HG03066 (cell line): ENCODE measurements around the gene SHISA8.
"Not testable (repeated sequence)": the region's sequence is repeated elsewhere in the genome, so short reads cannot be mapped to it uniquely, and the experiment has no call there.

Experiments used
- ATAC-seq: cut with Tn5 transposase; IDR thresholded peaks from one replicate; pipeline ENCODE4 v1.9.1; 2021; ENCODE audit warnings: low read depth; ENCODE audit not compliant: unreplicated experiment

SHISA8 gene

DNA sequence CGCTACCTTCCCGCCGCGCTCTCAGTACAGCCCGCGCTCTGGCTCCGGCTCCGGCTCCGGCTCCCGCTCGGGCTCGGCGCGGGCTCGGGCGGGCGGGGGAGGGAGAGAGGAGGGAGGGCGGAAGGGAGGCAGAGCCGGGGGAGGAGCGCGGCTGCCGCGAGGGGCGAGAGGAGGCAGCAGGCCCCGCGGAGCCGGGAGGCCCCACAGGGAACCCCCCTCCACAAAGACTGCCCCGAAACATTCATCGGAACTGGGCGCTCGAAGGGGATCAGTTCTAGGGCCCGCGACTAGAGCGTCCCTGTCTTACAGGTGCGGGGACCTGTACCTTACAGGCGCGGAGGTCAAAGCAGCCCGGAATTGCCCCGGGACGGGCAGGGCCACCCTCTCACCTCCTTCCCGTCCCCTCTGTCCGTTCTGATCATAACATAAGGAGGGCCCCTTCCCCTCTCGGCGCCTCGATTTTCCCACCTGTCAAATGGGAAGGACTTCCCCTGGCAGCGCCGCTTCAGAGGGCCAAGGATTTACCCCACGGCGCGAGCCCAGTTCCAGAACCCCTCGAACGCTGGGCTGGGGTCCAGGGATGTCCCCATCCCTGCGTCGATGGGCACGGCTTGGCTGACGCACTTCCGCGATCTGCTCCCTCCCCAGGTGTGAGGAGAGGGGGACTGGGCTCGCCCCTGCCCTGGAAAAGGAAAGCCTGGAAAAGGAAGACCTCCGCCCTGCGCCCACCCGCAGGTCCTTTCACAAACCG lies at the start of gene SHISA8:
Gene SHISA8 (minus strand): TSS at position 40 of the 751 bp plus-strand sequence. CDS start 407 bp downstream, outside the sequence.
- peak; percentile 27 for ATAC-seq

DNA sequence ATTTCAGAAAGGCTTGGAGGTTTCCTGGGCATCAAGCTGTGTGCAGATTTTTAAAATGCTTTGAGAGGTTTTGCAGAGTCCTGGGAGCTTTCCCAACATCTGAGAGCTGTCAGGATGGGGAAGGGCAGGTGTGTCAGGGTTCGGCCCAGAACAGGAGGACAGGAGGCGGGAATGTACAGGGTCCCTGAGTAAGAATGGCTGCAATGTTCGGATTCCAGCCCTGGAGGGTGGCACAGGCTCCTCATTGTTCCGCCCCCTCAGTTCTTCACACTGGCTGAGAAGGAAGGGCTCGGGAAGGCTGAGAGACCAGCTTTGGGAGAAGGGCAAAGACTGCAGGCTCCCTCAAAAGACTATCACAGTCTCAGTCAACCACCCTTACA lies 49.2 kb upstream of the SHISA8 start:
- no peak for ATAC-seq

DNA sequence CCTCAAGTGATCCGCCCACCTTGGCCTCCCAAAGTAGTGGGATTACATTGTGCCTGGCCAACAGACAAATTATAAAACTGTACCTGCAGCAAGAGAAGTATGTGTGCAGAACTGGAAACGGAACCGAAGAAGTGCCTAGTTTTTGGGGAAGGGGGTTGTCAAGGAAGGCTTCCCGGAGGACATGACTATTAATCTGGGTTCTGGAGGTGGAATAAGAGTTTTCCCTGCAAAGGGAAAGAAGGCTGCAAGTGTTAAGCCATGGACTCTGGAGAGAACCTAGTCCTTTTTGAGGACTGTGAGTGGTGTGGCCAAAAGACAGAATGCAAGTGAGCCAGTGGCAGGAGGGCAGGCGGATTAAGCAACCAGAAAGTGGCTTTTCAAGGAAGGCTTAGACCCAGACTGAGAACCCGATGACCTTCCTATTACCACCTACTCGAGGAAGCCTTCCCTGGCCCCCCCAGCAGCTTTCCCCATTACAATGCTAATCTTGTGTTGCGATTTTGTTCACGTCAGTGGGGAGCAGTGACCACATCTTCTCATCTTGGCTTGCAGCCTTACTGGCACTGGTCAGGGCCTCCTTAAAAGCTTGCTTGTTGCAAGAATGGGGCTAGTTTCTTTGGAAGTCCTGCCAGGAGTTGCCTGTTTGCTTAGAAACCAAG lies 48.7 kb upstream of the SHISA8 start:
- ATAC-seq: no peak

DNA sequence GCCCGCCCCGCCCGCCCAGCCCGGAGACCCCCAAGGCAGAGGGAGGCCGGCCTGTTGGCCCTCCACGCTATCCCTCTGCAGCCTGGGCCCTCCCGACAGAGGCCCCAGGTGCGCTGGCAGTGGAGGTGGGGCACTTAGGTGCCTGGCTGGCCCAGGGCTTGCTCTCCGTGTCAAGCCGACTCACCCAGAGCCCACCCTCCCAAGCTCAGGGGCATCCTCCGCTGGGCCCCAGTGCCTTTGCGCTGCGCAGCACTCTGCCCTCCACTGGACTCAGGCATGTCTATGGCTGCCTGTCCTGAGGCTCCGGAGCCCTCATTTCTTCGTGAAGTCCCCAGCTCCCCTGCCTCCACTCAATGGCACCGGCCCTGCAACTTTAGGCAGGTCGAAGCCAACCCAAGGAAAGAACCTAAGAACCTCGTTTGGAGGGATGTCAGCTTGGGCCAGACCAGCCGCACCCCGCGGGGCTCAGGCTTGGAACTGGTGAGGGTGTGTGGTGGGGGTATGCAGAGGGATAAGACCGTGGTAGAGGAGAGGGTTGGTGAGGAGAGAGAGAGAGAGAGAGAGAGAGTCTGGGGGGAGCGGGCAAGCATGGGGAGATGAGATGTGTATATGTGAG lies 43.2 kb upstream of the SHISA8 start:
- no peak for ATAC-seq

DNA sequence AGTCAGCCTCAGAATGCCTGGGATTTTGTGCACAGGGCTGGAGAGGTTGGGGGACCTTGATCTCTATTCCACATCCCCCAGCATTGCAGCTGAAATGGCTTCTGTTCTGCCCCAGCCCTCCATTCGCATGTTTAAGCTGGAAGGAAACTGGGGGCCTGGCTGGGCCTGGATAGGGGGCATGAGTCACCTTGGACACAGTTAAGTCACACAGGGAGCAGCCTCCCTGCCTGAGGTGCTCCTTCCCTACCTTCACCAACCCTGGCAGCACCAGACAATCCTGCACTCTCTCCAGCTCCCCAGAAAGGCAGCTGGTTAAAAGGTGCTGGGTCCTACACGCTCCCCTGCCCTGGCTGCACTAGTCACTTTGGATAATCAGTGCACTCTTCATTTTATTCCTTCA lies 37.8 kb upstream of the SHISA8 start:
- no peak for ATAC-seq

DNA sequence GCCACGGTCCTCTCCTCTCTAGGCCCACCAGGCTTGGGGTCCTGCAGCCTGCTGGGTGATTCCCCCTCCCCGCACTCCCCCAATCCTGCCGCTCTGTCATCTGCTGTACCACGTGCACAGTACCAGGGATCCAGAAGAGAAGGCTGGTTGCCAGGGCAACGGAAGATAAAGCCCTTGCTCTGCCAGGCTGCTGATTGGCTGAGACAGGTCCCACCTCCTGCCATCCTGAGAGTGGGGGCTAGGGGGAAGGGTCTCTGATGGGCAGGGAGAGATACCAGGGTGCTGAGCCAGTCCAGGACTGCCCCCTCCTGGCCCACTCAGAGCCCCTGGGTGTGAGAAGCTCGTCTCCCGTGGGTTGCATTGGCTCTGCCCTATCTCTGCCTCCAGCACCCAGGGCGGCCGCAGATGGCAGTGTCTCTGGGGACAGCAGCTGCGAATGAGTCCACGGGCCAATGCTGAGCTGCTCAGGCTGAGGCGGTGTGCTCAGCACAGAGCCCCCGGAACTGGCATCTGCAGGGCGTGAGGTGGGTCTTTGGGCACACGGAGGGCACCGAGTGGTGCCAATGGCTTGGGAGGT lies 37.1 kb upstream of the SHISA8 start, which contains the start of gene SMIM45:
Gene SMIM45 (plus strand): TSS at position 253 of the 577 bp plus-strand sequence.
- ATAC-seq: no peak

DNA sequence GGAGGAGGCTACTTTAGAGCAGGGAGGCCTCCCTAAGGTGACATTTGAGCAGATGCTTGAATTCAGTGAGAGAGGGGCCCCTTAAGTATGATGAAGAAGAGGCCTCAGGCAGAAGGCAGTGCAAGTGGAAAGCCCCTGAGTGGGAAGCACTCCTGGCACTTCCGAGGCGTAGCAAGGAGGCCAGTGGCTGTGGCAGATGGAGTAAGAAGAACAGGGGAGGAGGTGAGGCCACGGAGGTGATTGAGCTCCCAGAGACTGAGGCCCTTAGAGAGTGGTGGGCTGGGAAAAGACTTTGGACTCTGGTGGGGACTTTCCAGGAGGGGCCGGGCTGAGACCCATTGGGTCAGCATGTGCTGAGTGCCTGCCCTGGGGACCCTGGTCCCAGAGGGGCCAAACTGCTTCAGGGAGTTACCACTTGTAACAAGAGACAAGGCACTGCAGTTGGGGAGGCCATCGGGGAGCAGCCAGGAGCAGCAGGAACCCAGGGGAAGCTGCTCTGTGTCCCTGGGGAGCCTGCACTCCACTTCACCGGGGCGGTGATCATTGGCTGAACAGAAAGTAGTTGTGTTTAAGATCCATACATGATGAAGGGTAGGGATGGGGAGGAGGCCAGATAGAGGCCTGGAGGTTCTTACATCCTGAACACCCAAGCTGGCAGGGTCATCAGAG lies 34.6 kb upstream of the SHISA8 start:
- no peak for ATAC-seq

DNA sequence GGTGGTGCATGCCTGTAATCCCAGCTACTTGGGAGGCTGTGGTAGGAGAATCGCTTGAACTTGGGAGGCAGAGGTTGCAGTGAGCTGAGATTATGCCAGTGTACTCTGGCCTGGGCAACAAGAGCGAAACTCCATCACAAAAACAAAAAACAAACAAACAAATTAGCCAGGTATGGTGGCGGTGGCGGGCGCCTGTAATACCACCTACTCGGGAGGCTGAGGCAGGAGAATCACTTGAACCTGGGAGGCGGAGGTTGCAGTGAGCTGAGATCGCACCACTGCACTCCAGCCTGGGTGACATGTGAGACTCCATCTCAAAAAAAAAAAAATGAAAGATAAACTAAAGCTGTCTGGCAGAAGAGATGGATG lies 34.0 kb upstream of the SHISA8 start:
- ATAC-seq: not testable (repeated sequence)

DNA sequence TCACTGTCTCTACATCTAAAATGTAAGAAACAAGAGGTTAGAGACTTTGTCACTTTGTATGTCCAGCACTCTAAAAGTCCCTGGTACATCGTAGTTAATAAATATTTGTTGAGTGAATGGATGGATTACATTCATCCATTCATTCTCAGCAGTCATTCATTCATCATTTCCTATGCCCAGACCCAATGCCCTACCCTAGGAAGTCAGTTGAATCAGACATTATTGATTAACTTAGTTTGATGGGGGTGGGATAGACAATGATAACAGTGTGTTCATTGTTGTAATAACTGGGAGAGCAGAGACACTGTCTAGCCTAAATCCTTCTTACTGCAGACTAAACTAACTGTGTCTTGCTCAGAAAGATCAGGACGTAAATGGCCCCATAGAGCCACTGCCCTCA lies 33.3 kb upstream of the SHISA8 start:
- ATAC-seq: no peak

DNA sequence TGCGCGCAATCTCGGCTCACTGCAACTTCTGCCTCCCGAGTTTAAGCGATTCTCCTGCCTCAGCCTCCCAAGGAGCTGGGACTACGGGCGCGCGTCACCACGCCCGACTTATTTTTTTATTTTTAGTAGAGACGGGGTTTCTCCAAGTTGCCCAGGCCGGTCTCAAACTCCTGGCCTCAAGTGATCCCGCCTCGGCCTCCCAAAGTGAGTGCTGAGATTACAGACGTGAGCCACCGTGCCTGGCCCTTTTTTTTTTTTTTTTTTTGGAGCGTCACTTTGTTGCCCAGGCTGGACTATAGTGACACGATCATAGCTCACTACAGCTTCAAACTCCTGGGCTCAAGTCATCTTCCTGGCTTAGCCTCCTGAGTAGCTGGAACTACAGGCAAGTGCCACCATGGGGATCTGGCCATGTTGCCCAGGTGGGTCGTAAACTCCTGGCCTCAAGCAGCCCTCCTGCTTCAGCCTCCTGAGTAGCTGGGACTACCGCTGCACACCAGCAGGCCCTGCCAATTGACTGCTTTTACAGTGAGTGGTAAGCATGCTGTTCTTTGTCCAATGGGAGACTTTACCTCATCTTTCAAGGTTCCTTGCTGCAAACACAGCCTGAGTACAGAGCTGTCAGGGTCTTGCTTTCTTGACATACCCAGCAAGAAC lies 32.7 kb upstream of the SHISA8 start:
- ATAC-seq: no peak

DNA sequence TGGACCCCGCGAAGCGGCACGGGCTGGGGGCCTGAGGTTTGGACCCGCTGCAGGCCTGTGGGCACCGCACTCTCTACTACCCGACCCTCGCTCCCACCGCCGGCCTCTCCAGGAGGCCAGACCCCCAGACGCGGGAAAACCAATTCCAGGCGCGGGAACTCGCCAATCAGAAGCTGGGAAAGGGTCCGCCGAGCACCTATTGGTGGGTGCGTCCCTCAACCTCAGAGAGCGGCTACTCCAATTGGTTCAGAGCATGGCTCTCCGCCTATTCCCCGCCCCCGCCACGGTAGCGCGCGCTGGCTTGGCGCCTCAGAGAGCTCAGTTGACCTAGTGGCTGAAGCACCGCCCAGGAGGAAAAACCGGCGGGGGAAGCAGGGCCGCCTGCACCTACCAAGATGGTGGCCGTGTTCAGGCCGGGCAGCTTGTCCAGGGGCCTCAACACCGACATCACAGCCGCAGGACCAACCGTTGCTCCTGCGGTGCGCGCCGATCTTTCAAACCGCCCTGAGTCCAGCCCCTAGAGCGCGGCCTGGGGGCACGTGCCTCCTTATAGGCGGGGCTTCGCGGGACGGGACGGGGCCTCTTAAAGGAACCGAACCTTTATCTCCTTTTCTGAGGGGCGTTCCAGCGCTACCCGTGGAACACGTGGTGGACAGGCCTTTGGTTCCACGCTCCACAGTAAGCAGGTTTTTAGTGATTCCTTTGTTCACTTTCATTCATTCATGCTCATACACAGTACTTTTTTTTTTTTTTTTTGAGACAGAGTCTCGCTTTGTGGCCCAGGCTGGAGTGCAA lies 32.0 kb upstream of the SHISA8 start, which contains the start of gene CENPM:
Gene CENPM (minus strand): TSS at position 524 of the 795 bp plus-strand sequence. CDS start 76 bp downstream, at position 448.
- ATAC-seq: peak; percentile 87

DNA sequence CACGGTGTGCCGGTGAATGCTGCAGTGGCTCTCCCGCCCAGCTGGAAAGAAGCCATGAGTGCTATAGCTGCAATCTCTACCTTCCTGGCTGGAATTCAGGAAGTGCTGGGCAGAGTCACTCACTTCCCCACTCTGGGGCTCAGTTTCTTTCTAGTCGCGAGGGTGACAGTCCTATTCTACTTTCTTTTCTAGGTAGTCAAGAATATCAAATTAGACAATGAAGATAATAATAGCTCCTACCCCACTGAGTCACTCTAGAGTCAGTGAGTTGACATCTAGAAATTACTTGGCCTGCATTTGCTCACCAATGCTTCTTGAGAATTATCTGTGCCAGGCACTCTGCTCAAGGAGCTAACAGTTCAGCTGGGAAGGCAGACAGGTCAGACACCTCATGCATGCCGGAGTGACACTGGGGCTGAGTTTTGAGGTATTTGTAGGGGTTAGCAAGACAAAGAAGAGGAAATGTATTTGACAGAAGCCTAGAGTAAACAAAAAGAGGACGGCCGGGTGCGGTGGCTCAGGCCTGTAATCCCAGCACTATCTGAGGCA lies 28.9 kb upstream of the SHISA8 start:
- no peak for ATAC-seq

DNA sequence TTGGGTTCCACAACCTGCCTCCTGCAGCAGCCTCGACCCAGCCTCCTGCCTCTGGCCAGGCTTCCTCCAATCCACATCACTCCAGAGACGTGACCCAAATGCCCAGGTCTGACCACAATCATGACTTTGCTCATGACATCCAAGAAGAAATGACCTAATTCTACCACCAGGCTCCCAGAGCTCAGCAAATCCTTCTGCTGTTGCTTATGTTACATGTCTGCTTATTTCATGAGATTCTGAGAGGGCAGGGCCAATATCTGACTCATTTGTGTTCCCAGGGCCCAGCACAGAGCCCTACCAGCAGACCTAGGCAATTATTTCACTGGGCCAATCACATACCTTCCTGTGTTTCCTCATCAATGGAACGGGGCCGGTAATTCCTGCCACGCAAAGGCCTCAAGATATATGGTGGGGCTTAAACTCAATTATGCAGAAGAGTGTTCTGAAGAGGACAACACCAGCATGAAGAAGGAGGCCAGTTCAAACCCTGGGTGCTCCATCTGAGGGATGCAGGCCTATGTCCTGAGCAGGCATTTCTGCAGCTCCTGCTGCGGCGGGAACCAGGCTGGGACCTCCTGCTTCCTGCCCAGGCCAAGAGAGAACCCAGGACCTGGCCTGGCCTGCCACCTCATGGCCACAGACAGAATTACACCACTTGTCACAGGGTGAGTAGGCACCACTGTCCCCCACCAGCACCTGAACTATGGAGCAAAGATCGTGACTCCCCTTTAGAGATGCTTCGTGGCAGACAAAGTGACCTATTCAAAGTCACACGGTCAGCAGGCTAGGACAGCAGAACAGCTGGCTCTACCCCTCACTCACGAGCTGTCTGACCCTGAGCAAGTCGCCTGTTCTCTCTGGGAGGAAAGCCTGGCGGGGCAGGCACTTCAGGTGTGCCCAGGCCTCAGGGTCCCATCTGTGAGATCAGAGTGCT lies 26.2 kb upstream of the SHISA8 start:
- ATAC-seq: peak; percentile 37

DNA sequence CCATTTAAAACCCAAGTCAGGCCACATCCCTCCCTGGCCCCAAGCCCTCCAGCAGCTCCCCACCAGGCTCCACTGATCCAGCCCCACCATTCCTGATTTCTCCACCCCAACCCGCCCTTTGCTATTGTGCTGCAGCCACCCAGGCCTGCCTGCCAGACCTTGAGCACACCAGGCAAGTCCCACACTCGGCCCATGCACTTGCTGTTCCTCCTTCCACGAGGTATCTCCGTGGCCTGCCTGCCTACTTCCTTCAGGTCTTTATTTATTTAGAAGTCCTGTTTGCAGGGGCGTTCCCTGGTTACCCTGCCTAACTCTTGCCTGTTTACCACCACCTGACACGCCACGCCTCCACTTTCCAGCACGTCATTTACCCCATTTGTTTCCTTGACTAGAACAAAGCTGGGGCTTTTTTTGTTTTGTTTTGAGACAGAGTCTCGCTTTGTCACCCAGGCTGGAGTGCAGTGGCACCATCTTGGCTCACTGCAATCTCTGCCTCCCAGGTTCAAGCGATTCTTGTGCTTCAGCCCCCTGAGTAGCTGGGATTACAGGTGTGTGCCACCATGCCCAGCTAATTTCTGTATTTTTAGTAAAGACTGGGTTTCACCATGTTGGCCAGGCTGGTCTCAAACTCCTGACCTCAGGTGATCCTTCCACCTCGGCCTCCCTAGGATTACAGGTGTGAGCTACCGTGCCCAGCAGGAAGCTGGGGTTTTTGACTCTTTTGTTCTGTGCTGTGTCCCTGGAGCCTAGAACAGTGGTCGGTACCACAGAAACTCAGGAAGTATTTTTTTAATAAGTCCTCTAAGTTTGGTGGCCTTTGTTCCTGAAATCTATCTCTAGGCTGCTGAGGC lies 25.3 kb upstream of the SHISA8 start:
- ATAC-seq: peak; percentile 59

DNA sequence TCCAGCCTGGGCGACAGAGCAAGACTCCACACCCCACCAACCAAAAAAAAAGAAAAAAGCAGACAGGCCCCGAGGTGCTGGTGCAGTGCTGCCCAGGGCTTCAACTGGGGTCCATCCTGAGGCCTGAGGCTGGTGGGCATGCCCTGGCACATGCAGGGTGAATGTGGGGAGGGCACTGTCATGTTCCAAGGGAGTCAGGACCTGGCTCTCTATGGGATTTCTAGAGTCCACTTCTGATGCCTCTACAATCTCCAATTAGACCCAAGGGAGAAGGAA lies 22.0 kb upstream of the SHISA8 start:
- no peak for ATAC-seq

DNA sequence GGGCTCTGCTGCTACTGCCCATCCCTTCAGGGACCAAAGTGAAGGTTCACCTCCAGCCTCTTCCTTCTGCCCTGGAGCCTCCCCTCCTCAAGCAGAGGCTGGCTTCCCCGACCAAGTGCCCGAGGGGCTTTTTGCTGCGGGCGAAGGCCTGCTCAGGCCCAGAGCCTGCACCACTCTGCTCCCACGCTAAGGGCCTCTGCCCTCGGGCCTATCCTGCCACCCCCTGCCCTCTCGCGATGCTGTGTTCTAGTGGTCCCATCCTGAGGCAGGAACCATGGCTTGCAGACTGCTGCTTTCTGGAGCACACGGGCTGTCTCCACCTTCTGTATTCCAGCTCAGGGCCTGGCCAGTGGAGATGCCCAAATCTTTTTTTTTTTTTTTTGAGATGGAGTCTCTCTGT lies 20.6 kb upstream of the SHISA8 start:
- ATAC-seq: no peak

DNA sequence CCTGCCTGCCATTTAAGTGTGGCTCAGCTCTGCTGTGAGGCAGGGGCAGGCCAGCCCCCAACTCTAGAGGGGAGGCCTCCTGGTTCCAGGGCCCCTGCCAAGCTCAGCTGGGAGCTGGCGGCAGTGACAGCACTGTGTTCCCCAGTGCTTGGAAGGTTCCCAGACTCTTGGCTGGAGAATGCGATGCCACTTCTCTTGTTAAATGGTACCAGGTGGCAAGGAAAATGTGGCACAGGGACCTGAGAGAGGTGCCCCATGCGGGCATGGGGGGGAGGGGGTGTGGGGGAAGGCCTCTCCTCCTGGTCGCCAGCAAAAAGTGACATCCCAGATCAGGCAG lies 20.1 kb upstream of the SHISA8 start:
- no peak for ATAC-seq
